ENCODE data around the gene ADGRF3. TPM values are rescaled to one million over a fixed set of nuclear protein-coding genes. Genes with fewer than 3 reads are reported as not detected.
A peak's percentile ranks its signal among the peaks of the same experiment; 100 is the strongest.
"Not testable (repeated sequence)": the region's sequence is repeated elsewhere in the genome, so short reads cannot be mapped to it uniquely, and the experiment has no call there.

ADGRF3 gene
- total and polyA plus RNA-seq, 8 donors = 0.28 to 1.4 (median 0.67) TPM

- ATAC-seq (peak; percentile 89 to 96 (median 95)), FAIRE-seq (no peak), DNase-seq (peak in 4 of 6 donors; percentile 68 to 93 (median 87))
- no peaks in the 10 kb centered on the region for H3K27me3 ChIP-seq
- 3 to 5% methylated on average over 5 of the region's 5 CpGs for WGBS, 2 donors
- peak overlapping the region; percentile 56 to 80 (median 72) for H3K27ac ChIP-seq
- H3K36me3 ChIP-seq = peaks cover 0 to 19% (median 0%) of the 10 kb centered on the region in 3 donors
- no peak overlapping the region for H3K4me3 ChIP-seq
- no peak for TF ChIP-seq CTCF (IDR thresholded peaks at IDR 0.05)
- intact Hi-C loops (cut with DNase I) = no loop called here
- H3K4me1 ChIP-seq = peaks cover 25 to 34% (median 29%) of the 10 kb centered on the region in 3 donors
- H3K9me3 ChIP-seq = no peaks in the 10 kb centered on the region
Measured at GRCh38 chr2:26274058-26274613, 72.5 kb downstream of the ADGRF3 start.

- Histone ChIP-seq H3K36me3 (peaks cover 0 to 16% (median 0%) of the 10 kb centered on the region in 3 donors), H3K27ac (peak overlapping the region; percentile 56 to 80 (median 72)), H3K4me1 (peaks cover 25 to 34% (median 29%) of the 10 kb centered on the region in 3 donors), H3K9me3 (no peaks in the 10 kb centered on the region), H3K27me3 (no peaks in the 10 kb centered on the region), H3K4me3 (no peak overlapping the region)
- peak in 3 of 4 donors; percentile 17 to 41 (median 40) for ATAC-seq
- WGBS, 2 donors = 22 to 29% methylated on average over 2 of the region's 2 CpGs
- no peak for FAIRE-seq
- TF ChIP-seq CTCF (IDR thresholded peaks at IDR 0.05) = no peak
- intact Hi-C loops (cut with DNase I) = no loop called here
- no peak for DNase-seq
Measured at GRCh38 chr2:26273501-26273900, 73.1 kb downstream of the ADGRF3 start.

- DNase-seq = no peak
- H3K4me3 ChIP-seq = no peak overlapping the region
- no peak for TF ChIP-seq CTCF (IDR thresholded peaks at IDR 0.05)
- H3K9me3 ChIP-seq = no peaks in the 10 kb centered on the region
- ATAC-seq = no peak
- no peak for FAIRE-seq
- intact Hi-C loops (cut with DNase I) = no loop called here
- H3K36me3 ChIP-seq = no peaks in the 10 kb centered on the region
- no peak overlapping the region for H3K27ac ChIP-seq
- H3K27me3 ChIP-seq = no peaks in the 10 kb centered on the region
- H3K4me1 ChIP-seq = peaks cover 22 to 24% (median 22%) of the 10 kb centered on the region in 3 donors
Measured at GRCh38 chr2:26270373-26270772, 76.2 kb downstream of the ADGRF3 start.

GRCh38 chr2:26269571-26270158, 76.9 kb downstream of the ADGRF3 start:
- DNase-seq (no peak), ATAC-seq (no peak), FAIRE-seq (no peak)
- Histone ChIP-seq H3K36me3 (no peaks in the 10 kb centered on the region), H3K27ac (no peak overlapping the region), H3K4me3 (no peak overlapping the region), H3K4me1 (peaks cover 15 to 19% (median 17%) of the 10 kb centered on the region in 3 donors), H3K9me3 (no peaks in the 10 kb centered on the region), H3K27me3 (no peaks in the 10 kb centered on the region)
- WGBS, 2 donors = 94 to 95% methylated on average over 6 of the region's 6 CpGs
- intact Hi-C loops (cut with DNase I) = no loop called here
- no peak for TF ChIP-seq CTCF (IDR thresholded peaks at IDR 0.05)

- H3K9me3 ChIP-seq; DNase-seq; H3K36me3 ChIP-seq; H3K4me3 ChIP-seq; H3K27me3 ChIP-seq; H3K27ac ChIP-seq; FAIRE-seq; intact Hi-C loops (cut with DNase I): not testable (repeated sequence)
- WGBS, 2 donors = 95% methylated on average over 12 of the region's 12 CpGs
- ATAC-seq = peak in 1 of 4 donors; percentile 23
- H3K4me1 ChIP-seq = peaks cover 10 to 14% (median 11%) of the 10 kb centered on the region in 3 donors
Measured at GRCh38 chr2:26268670-26269385, 77.8 kb downstream of the ADGRF3 start.

All from pancreas (tissue), 10 donors.